ENCODE data around the gene FBRSL1. TPM values are rescaled to one million over a fixed set of nuclear protein-coding genes. Genes with fewer than 3 reads are reported as not detected.

The FBRSL1 gene
- total and polyA plus RNA-seq, 8 donors: 31.1 to 62.5 (median 44.2) TPM

DNA sequence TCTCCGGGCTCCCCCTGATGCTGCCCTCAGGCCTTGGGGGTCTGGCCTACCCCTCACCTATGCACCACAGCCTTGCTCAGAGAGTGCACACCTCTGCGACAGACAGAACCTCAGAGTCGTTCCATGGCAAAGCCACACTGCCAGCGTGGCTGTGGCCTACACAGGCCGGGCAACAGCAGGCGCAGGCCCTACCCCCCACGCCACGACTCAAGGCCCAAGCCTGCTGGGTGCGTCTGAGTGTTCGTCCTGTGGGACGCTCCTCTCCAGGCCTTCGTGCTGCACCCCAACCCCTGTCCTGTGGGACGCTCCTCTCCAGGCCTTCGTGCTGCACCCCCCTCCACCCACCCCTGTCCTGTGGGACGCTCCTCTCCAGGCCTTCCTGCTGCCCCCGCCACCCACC, 66.3 kb downstream of the FBRSL1 start:
- Histone ChIP-seq H3K27ac (no peak overlapping the region), H3K27me3 (no peaks in the 10 kb centered on the region), H3K36me3 (no peaks in the 10 kb centered on the region), H3K4me3 (no peak overlapping the region), H3K9me3 (no peaks in the 10 kb centered on the region), H3K4me1 (peaks cover 0 to 5% (median 3%) of the 10 kb centered on the region in 3 donors)
- DNase-seq (no peak), FAIRE-seq (no peak), ATAC-seq (no peak)
- TF ChIP-seq, protein P1, sequence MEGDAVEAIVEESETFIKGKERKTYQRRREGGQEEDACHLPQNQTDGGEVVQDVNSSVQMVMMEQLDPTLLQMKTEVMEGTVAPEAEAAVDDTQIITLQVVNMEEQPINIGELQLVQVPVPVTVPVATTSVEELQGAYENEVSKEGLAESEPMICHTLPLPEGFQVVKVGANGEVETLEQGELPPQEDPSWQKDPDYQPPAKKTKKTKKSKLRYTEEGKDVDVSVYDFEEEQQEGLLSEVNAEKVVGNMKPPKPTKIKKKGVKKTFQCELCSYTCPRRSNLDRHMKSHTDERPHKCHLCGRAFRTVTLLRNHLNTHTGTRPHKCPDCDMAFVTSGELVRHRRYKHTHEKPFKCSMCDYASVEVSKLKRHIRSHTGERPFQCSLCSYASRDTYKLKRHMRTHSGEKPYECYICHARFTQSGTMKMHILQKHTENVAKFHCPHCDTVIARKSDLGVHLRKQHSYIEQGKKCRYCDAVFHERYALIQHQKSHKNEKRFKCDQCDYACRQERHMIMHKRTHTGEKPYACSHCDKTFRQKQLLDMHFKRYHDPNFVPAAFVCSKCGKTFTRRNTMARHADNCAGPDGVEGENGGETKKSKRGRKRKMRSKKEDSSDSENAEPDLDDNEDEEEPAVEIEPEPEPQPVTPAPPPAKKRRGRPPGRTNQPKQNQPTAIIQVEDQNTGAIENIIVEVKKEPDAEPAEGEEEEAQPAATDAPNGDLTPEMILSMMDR (IDR thresholded peaks at IDR 0.05): no peak
- intact Hi-C loops (cut with DNase I): no loop called here
- 95% methylated on average over 16 of the region's 16 CpGs for WGBS, 2 donors

DNA sequence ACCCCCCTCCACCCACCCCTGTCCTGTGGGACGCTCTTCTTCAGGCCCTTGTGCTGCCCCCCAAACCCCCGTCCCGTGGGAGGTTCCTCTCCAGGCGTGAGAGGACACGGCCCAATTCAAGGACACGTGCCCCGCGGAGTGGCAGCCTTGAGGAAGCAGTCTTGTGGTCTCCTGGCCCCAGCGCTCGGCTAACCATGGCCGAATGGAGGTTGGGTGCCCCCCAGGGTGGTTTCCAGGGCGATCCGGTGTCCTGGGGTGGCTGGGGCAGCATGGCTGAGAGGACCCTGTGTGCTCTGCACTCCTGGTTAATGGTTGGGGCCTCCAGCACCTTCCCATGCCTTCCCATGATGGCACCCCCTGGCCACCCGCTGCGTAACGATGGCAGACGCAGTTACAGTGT, 66.8 kb downstream of the FBRSL1 start:
- intact Hi-C loops (cut with DNase I): no loop called here
- no peak for DNase-seq
- 90 to 91% methylated on average over 17 of the region's 17 CpGs for WGBS, 2 donors
- no peak overlapping the region for H3K27ac ChIP-seq
- FAIRE-seq: no peak
- H3K4me1 ChIP-seq: peaks cover 0 to 7% (median 5%) of the 10 kb centered on the region in 3 donors
- no peaks in the 10 kb centered on the region for H3K36me3 ChIP-seq
- no peak overlapping the region for H3K4me3 ChIP-seq
- no peaks in the 10 kb centered on the region for H3K27me3 ChIP-seq
- H3K9me3 ChIP-seq: no peaks in the 10 kb centered on the region
- no peak for ATAC-seq
- TF ChIP-seq, protein P1 (IDR thresholded peaks at IDR 0.05): no peak

DNA sequence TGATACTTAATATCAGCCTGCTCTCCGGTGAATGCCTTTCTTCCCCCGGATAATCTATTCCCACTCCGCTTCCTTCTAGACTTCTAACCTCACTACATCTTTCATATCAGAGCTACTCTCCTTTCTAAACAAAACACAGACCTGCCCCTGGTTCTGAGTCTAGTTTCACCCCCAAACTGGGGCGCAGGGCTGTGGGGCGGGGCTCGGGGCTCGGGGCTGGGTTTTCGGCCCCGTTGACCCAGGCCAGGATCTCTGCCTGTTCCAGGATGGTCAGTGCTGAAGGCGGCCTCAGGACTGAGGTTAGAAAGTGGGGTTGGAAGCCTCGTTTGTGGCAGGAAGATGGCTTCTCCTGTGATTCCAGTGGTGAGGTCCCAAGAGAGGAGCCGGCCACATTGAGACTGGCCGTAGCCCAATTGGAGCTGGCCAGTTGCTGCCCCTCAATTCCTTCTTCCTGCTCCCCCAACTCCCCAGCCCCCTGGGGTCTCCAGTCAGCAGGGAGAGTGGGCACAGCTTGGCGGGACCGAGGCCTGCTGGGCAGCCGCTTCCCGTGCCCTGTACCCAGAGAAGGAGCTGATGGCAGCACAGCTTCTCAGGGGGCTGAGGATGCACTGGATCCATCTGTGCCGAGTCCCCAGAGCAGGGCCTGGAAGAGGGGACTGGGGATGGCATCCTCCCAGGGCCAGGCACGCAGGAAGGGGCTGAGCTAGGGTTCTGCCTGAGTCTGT, 67.5 kb downstream of the FBRSL1 start:
- H3K27me3 ChIP-seq: no peaks in the 10 kb centered on the region
- ATAC-seq: no peak
- WGBS, 2 donors: 95 to 96% methylated on average over 16 to 19 of the region's 19 CpGs
- TF ChIP-seq, protein P1 (IDR thresholded peaks at IDR 0.05): no peak
- intact Hi-C loops (cut with DNase I): no loop called here
- DNase-seq: no peak
- H3K27ac ChIP-seq: no peak overlapping the region
- no peak for FAIRE-seq
- no peaks in the 10 kb centered on the region for H3K36me3 ChIP-seq
- no peaks in the 10 kb centered on the region for H3K9me3 ChIP-seq
- H3K4me1 ChIP-seq: peaks cover 0 to 7% (median 5%) of the 10 kb centered on the region in 3 donors
- H3K4me3 ChIP-seq: no peak overlapping the region

DNA sequence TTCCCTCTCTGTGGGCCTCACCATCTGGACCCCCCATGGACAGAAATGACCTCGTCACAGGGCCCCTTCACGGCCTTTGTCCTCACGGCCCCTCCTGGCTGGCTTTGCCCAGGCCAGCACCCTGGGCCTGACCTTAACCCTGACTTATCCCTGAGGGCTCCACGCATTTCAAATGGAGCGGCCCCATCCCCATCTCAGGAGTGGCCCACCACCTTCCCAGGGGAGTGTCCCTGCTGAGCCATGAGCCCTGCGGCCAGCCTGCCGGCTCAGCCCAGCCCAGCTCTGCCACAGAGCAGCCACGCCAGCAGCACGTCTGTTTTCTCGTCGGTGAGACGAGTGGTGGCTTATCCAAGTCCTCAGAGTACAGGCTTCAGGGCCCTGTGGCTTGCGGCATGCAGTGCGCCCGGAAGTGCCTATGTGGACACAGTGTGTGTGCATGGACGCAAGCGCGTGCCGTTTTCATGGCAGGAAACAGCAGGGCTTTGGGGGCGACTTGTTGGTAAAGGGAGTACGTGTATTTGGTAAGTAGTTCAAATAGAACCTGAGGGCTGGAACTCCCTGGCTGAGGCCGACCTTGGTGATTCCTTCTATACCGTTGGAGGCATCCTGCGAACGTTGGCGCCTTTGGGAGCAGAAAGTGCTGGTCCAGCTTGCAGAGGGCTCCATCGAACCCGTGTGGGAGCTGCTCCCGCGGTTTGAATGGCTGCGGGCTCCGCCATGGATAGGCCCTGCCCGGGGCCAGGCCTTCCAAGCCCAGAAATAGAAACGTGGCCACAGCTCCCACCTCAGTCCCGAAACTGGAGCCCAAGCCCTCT, 68.3 kb downstream of the FBRSL1 start:
- no peak overlapping the region for H3K27ac ChIP-seq
- H3K36me3 ChIP-seq: no peaks in the 10 kb centered on the region
- H3K9me3 ChIP-seq: no peaks in the 10 kb centered on the region
- DNase-seq: no peak
- peaks cover 0 to 7% (median 5%) of the 10 kb centered on the region in 3 donors for H3K4me1 ChIP-seq
- no peak for ATAC-seq
- WGBS, 2 donors: 87 to 88% methylated on average over 35 of the region's 35 CpGs
- TF ChIP-seq, protein P1 (IDR thresholded peaks at IDR 0.05): no peak
- intact Hi-C loops (cut with DNase I): no loop called here
- no peak for FAIRE-seq
- H3K4me3 ChIP-seq: no peak overlapping the region
- H3K27me3 ChIP-seq: no peaks in the 10 kb centered on the region

Data from pancreas (tissue), 10 donors.